GM10847 (cell line): ENCODE results near the gene PRKCE.

Experiments used
- POLR2A ChIP-seq: IDR thresholded peaks from 2 replicates; pipeline ENCODE4 v1.6.1; 2011; ENCODE audit not compliant: insufficient read length; ENCODE audit errors: extremely low read depth

PRKCE gene

GRCh38 chr2:45864121-45864520 lies 212.6 kb downstream of the PRKCE start:
- no peak for TF ChIP-seq POLR2A

DNA sequence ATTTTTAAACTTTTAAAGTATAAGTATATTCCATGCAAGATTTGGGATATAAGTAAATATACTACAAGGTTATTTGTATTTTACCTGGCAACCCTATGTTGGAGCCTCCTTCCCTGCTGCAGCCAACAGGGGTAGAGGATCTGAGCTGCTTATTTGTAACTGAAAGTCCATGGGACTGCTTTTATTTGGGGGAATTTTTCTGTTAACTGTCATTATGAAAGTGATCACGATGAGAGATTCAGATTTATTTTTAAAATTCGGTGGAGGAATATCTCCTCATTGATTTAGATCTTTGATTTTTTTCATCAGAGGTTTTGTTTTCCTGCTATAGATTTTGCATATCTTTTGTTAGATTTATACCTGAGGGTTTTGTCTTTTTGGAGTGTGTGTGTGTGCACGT lies 215.9 kb downstream of the PRKCE start:
- no peak for TF ChIP-seq POLR2A

- TF ChIP-seq POLR2A: no peak
These were observed 216.3 kb downstream of the PRKCE start for GRCh38 chr2:45867800-45868199.

- no peak for TF ChIP-seq POLR2A
These were observed 217.7 kb downstream of the PRKCE start for GRCh38 chr2:45869165-45869501.

DNA sequence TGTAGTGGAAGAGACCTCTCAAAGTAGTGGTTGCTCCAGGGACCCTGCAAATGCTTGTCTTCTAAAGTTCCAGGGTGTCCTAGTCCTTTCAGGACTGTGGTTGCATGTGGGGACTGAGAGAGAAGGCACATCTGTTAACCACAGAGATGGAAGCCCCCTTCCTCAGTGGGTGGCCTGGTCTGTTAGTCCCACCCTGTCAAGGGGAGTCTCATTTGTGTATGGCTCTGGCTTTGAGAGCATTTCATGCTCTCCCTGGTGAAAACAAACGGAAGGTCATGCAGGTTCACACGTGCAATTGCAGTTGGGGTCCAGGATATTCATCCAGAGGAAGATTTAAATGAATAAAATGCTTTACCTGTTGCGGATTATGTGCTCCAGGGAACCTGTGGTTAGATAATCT lies 219.6 kb downstream of the PRKCE start:
- TF ChIP-seq POLR2A: no peak

DNA sequence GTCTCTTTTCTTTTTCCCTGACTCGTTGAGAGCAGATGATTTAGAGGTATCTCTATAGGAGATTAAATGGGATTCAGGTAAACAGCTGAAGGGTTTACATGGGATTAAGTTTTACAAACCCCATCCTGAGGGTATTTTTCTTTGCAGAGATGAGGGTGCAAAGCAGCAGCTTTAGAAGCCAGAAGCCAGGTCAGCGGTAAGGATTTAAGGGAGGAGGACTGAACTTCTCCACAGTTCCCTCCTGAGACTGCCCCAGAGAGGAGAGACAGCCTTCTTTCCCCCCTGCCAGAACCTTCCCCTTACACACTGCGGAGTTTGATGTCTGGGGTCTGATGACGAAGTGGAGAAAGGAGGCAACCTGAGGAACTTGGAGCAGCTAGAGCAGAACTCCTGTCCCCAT lies 220.1 kb downstream of the PRKCE start:
- TF ChIP-seq POLR2A: no peak

DNA sequence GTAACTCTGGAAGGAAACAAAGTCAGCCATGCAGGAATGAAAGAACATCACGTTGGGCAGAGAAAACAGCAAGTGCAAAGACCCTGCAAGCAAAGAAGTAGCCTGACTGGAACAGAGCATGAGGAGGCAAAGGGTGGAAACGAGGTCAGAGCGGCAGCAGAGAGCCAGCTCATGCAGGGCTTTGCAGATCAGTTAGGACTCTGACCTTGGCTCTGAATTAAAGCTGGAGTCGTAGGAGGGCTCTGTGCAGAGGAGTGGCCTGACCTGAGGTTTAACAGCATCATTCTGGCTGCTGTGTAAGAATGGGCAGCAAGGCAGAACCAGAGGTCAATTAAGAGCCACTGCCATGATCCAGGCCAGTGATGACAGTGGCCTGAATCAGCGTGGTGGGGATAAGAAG lies 220.7 kb downstream of the PRKCE start:
- TF ChIP-seq POLR2A: no peak

GRCh38 chr2:45874344-45874743 lies 222.9 kb downstream of the PRKCE start:
- TF ChIP-seq POLR2A: no peak

DNA sequence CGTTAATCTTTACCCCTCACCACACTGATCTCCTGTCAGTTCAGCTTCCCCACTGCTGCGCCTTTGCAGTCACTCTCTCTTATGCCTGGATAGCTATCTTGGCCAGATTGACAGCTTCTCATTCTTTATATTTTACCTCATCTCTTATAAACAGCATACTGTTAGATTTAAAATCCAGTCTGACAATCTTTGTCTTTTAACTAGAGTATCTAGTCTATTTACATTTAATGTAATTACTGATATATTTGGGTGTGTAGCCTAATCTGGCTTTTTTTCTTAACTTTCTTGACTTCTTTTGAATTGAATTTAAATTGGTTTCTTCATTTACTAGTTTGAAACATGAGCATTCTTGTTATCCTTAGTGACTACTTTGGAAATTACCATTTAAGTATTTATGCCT lies 225.1 kb downstream of the PRKCE start:
- TF ChIP-seq POLR2A: no peak

- no peak for TF ChIP-seq POLR2A
These were observed 227.9 kb downstream of the PRKCE start for GRCh38 chr2:45879406-45879805.

GRCh38 chr2:45879936-45880335 lies 228.5 kb downstream of the PRKCE start:
- TF ChIP-seq POLR2A: no peak

- no peak for TF ChIP-seq POLR2A
These were observed 230.6 kb downstream of the PRKCE start for GRCh38 chr2:45881970-45882581.

- TF ChIP-seq POLR2A: no peak
These were observed 231.5 kb downstream of the PRKCE start for GRCh38 chr2:45882707-45883602.

GRCh38 chr2:45883603-45884000 lies 232.1 kb downstream of the PRKCE start:
- TF ChIP-seq POLR2A: no peak

- TF ChIP-seq POLR2A: no peak
These were observed 232.7 kb downstream of the PRKCE start for GRCh38 chr2:45884126-45884525.

DNA sequence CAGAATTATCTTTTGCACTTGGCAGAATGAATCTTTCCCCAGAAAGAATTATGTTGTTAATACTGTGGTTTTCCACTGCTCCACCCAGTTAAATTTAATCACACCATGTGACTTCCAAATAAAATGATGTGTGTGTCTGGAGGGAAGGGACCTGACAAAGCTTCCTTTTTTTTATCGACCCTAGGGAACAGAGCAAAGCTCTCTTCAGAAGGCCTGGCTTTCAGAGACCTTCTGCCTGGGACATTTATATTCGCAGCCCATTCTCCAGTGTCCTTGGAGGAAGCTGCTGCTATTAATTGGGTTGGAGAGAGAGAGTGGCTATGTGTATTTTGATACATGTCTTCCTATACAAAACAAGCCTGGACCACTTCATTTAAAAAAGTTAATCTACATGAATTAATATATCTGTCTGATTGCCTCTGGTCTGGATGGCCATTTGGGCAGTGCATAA lies 233.7 kb downstream of the PRKCE start:
- TF ChIP-seq POLR2A: no peak
